DMS 273 (cell line): Measurements from ENCODE around the gene CABCOCO1.

Experiments used
- DNase-seq: peaks from one replicate; lab custom pipeline; 2025; ENCODE audit not compliant: unreplicated experiment; lab: John Stamatoyannopoulos, UW

Gene CABCOCO1

GRCh38 chr10:61805091-61805490 is 142.4 kb downstream of the CABCOCO1 start:
- no peak for DNase-seq

- no peak for DNase-seq
These were observed 147.5 kb downstream of the CABCOCO1 start for GRCh38 chr10:61810263-61810662.

- DNase-seq = no peak
These were observed 149.5 kb downstream of the CABCOCO1 start for GRCh38 chr10:61812052-61812721.

GRCh38 chr10:61812920-61813319 is 150.2 kb downstream of the CABCOCO1 start:
- no peak for DNase-seq

GRCh38 chr10:61814160-61814559 is 151.4 kb downstream of the CABCOCO1 start:
- DNase-seq = no peak

- DNase-seq = no peak
These were observed 152.8 kb downstream of the CABCOCO1 start for GRCh38 chr10:61815496-61815895.
